Subcutaneous abdominal adipose tissue (tissue), 5 donors: Measurements from ENCODE around the gene POLD3.
"Not testable (repeated sequence)": the region's sequence is repeated elsewhere in the genome, so short reads cannot be mapped to it uniquely, and the experiment has no call there.

ENCODE experiments used
- H3K27ac ChIP-seq: one replicate; pipeline ENCODE4 v1.7.0; 2013; ENCODE audit warnings: low read depth, mild to moderate bottlenecking, inconsistent platforms, low read length, moderate library complexity
- H3K27me3 ChIP-seq, 5 donors: one replicate each; pipeline ENCODE4 v1.7.0; 2013; ENCODE audit warnings: low read length in 5 of 5, inconsistent platforms in 1 of 5; ENCODE audit not compliant: control insufficient read depth in 5 of 5, insufficient read depth in 4 of 5
- H3K36me3 ChIP-seq, 5 donors: one replicate each; pipeline ENCODE4 v1.7.0; 2013; ENCODE audit warnings: low read length in 5 of 5; ENCODE audit not compliant: control insufficient read depth in 5 of 5, insufficient read depth in 5 of 5
- H3K4me1 ChIP-seq, 5 donors: one replicate each; pipeline ENCODE4 v1.7.0; 2013; ENCODE audit warnings: low read length in 5 of 5, mild to moderate bottlenecking in 3 of 5, moderate library complexity in 1 of 5; ENCODE audit not compliant: control insufficient read depth in 5 of 5, insufficient read depth in 5 of 5
- H3K4me3 ChIP-seq, 5 donors: one replicate each; pipeline ENCODE4 v1.7.0; 2013; ENCODE audit warnings: low read length in 5 of 5, low read depth in 1 of 5
- H3K9ac ChIP-seq, 5 donors: one replicate each; pipeline ENCODE4 v1.7.0; 2013; ENCODE audit warnings: low read length in 5 of 5, mild to moderate bottlenecking in 4 of 5, moderate library complexity in 3 of 5
- H3K9me3 ChIP-seq, 5 donors: one replicate each; pipeline ENCODE4 v1.7.0; 2013; ENCODE audit warnings: low read length in 5 of 5; ENCODE audit not compliant: control insufficient read depth in 5 of 5
- donor health status: healthy.
- donor health status: healthy.
- donor health status: healthy.
- donor health status: healthy.
- donor health status: healthy.

The POLD3 gene

DNA sequence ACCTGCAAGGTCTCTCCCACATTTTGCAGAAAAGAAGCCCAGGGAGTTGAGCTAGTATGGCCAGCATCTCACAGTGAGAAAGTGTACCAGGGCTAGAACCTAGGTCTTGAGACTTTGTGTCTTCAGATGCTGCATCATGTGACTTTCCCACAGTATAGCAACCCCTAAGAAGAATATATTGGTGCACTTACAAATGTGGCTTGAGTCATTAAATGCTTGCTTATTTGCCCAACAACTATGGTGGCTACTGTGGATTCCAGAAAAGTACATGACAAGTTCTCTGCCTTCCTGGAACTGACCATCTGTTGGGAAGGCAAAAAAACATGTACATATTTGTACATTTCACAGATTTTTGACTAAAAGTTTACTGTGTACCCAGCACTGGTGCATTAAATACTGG, 55.0 kb downstream of the POLD3 start:
- no peak overlapping the region for H3K27ac ChIP-seq
- no peaks in the 10 kb centered on the region for H3K27me3 ChIP-seq
- H3K4me1 ChIP-seq: no peaks in the 10 kb centered on the region
- peaks cover 0 to 15% (median 10%) of the 10 kb centered on the region in 5 donors for H3K36me3 ChIP-seq
- no peak overlapping the region for H3K9ac ChIP-seq
- no peak overlapping the region for H3K4me3 ChIP-seq
- H3K9me3 ChIP-seq: no peaks in the 10 kb centered on the region

DNA sequence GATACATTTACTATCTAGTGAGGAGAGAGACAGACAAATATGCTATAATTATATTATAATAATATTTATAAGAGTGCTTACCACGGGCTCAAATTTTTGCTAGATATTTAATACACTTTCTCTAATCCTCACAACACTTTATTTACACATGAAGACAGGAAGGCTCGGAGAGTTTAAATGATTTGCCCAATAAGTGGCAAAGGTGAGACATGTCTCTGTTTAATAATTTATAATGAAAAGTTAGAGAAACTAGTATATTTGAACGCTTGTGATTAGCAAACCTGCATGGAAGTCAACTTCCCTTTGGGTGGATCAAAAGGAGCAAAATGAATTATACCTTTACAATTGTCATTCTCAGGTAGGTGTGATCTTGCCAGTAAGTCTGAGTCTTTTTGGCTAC, 55.4 kb downstream of the POLD3 start:
- no peak overlapping the region for H3K27ac ChIP-seq
- no peaks in the 10 kb centered on the region for H3K9me3 ChIP-seq
- no peaks in the 10 kb centered on the region for H3K4me1 ChIP-seq
- no peak overlapping the region for H3K9ac ChIP-seq
- no peak overlapping the region for H3K4me3 ChIP-seq
- peaks cover 0 to 16% (median 10%) of the 10 kb centered on the region in 5 donors for H3K36me3 ChIP-seq
- no peaks in the 10 kb centered on the region for H3K27me3 ChIP-seq

DNA sequence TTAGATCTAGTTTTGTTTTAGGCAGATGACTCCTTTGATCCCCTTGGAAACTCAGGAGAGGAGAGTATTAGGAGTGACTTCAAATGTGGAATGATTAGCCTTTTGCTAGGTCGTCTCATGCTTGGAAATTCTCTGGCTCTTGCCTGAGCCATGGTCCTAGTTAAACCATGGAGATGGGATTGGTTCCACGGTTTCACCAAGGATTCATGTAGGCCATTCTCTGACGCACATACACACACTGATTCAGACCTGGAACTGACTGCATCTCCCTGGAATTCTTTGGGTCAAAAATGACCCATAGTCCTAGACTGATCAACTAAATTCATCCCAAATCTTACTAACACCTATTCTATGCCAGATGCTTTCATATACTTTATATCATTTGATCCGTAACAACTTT, 56.5 kb downstream of the POLD3 start:
- H3K4me1 ChIP-seq: no peaks in the 10 kb centered on the region

DNA sequence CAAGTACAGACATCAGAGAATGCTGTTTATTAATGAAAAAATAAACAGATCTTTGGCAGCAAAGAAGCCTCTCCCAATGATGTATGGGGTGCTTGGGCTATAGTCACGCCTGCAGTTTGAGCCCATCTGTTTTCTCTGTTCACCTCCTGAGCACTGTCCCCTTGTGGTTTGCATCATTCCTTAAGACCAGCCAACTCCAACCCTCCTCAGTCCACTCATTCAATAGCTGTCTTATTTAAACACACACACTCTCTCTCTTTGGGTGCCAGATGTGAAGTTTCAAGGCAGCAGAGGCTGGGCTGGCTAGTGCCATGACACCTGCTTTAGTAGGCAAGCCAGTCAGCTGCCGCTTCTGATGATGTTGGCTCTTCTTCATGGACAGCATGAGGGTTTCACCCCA, 58.1 kb downstream of the POLD3 start:
- H3K4me1 ChIP-seq: no peaks in the 10 kb centered on the region
- H3K27me3 ChIP-seq: no peaks in the 10 kb centered on the region
- no peak overlapping the region for H3K27ac ChIP-seq
- H3K36me3 ChIP-seq: peaks cover 0 to 12% (median 9%) of the 10 kb centered on the region in 5 donors
- H3K9ac ChIP-seq: no peak overlapping the region
- no peak overlapping the region for H3K4me3 ChIP-seq
- H3K9me3 ChIP-seq: no peaks in the 10 kb centered on the region

More for the DNA sequence above, 56.5 kb downstream of the POLD3 start:
- Histone ChIP-seq H3K27ac (no peak overlapping the region), H3K4me3 (no peak overlapping the region), H3K9me3 (no peaks in the 10 kb centered on the region), H3K9ac (no peak overlapping the region), H3K36me3 (peaks cover 0 to 14% (median 9%) of the 10 kb centered on the region in 5 donors), H3K27me3 (no peaks in the 10 kb centered on the region)

DNA sequence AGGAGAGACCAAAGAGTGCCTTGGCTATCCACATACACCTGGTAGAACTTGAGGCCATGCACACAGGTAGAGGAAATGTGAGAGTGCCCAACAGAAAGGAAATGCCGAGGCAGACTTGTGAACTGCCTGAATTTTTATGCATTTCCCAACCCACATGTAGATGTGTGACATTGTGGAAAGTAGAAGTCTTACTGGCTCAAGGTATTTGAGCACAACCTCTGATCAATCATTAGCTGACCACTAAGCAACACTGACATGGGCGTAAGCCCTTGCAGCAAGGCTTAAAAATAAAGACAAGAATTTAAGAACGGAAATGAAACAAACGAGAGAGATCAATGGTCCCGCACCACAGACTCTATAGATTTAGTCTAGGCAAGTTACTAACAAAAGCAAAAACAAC, 62.6 kb downstream of the POLD3 start:
- Histone ChIP-seq H3K9me3 (no peaks in the 10 kb centered on the region), H3K27me3 (no peaks in the 10 kb centered on the region), H3K9ac (no peak overlapping the region), H3K4me3 (no peak overlapping the region), H3K36me3 (peaks cover 0 to 8% (median 0%) of the 10 kb centered on the region in 5 donors), H3K4me1 (no peaks in the 10 kb centered on the region), H3K27ac (no peak overlapping the region)

DNA sequence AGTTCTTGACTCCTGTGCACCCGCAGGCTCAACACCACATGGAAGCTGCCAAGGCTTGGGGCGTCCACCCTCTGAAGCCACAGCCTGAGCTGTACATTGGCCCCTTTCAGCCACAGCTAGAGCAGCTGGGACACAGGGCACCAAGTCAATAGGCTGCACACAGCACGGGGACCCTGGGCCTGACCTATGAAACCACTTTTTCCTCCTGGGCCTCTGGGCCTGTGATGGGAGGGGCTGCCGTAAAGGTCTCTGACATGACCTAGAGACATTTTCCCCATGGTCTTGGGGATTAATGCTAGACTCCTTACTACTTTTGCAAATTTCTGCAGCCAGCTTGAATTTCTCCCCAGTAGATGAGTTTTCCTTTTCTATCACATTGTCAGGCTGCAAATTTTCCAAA, 66.7 kb downstream of the POLD3 start:
- H3K9ac ChIP-seq, H3K36me3 ChIP-seq, H3K27ac ChIP-seq, H3K27me3 ChIP-seq, H3K4me1 ChIP-seq, H3K4me3 ChIP-seq, H3K9me3 ChIP-seq: not testable (repeated sequence)

DNA sequence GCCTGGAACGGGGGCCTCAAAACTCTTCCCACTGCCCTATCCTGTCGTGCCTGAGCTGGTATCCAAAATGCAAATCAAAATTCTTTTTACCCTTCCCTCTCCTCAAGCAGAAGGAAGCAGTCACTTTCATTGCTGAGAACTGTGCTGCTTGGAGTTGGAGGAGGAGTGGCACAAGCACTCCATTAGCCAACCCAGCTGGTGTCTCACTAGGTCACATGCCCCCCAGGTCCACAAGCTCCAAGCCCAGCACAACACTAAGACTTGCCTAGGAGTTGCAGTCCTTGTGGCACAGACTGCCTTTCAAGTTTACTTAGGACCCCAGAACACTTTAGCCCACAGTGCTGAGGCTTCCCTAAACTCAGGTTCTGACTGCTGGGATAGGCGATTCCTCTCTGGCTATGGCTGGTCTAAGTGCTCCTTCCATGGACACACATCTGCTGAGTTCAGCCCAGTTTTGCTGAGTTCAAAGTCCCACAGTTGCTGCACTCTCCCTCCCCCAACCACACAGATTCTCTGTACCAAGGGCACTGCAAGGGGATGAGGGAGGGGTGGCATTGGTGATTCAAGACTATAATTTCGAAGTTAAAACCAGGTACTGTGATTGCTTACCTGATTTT, 70.2 kb downstream of the POLD3 start:
- peaks cover 0 to 3% (median 0%) of the 10 kb centered on the region in 5 donors for H3K36me3 ChIP-seq
- H3K27me3 ChIP-seq: no peaks in the 10 kb centered on the region
- H3K9ac ChIP-seq: no peak overlapping the region
- peaks cover 0 to 3% (median 0%) of the 10 kb centered on the region in 5 donors for H3K9me3 ChIP-seq
- no peak overlapping the region for H3K4me3 ChIP-seq
- H3K27ac ChIP-seq: no peak overlapping the region
- H3K4me1 ChIP-seq: no peaks in the 10 kb centered on the region

DNA sequence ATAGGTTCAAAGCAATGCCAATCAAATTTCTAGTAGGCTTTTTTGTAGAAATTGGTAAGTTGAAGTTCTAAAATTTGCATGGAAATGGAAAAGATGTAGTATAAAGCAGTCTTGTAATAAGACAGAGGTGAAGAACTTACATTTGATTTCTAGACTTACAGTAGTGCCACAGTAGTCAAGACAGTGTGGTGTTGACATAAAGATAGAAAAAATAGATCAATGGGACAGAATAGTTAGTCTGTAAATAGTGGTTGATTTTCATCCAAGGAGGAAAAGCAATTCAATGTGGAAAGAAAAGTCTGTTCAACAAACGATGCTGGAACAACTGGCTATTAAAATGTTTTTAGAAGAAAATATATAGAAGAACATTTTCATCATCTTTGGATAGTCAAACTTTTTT, 70.9 kb downstream of the POLD3 start:
- no peaks in the 10 kb centered on the region for H3K4me1 ChIP-seq

DNA sequence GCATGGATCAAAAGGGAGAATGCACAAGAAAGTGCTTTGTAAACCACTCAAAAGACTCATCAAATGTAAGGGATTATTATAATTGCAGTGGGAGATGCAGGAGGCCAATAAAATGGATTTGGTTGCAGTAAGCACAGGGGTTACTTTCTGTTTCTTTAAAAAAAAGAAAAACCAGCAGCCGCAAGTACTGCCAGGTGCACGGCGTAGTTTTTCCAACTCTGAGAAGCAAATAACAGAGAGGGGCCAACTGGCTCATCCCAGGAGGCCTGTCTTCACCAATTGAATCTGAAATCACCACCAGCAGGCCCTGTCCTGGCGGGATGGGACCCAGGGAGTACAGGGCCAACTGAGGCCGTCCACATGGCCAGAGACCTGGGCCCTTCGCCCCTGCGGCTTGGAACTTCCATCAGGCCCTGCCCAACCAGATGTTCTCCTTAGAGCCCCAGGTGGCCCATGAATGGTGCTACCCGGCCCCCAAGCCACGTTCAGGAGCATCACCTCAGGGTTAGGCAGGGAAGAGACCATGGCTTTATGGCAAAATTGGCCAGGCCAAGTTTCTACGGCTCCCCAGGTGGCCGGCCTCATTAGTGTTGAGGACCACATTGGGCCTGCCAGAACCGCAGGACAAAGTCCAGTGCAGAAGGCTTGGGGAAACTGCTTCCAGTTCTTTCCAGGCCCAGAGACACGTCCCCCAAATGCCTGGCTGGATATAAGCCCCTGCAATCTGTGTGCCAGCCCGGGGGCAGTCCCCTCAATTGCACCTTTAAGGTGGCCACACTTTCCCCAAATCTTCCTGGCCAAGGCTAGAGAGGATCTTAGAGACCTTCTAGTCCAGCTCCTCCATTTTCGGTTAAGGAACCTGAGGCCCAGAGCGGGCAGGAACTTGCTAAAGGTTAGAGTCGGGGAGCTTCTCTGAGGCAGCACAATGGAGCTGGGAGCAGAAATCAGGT, 77.1 kb downstream of the POLD3 start:
- no peak overlapping the region for H3K4me3 ChIP-seq
- H3K27ac ChIP-seq: no peak overlapping the region
- no peaks in the 10 kb centered on the region for H3K9me3 ChIP-seq
- peaks cover 2 to 12% (median 6%) of the 10 kb centered on the region in 5 donors for H3K4me1 ChIP-seq
- H3K36me3 ChIP-seq: no peaks in the 10 kb centered on the region
- no peaks in the 10 kb centered on the region for H3K27me3 ChIP-seq
- no peak overlapping the region for H3K9ac ChIP-seq

More for the DNA sequence above, 70.9 kb downstream of the POLD3 start:
- no peaks in the 10 kb centered on the region for H3K27me3 ChIP-seq
- no peak overlapping the region for H3K4me3 ChIP-seq
- H3K36me3 ChIP-seq: peaks cover 0 to 3% (median 0%) of the 10 kb centered on the region in 5 donors
- H3K27ac ChIP-seq: no peak overlapping the region
- no peak overlapping the region for H3K9ac ChIP-seq
- peaks cover 0 to 3% (median 0%) of the 10 kb centered on the region in 5 donors for H3K9me3 ChIP-seq

DNA sequence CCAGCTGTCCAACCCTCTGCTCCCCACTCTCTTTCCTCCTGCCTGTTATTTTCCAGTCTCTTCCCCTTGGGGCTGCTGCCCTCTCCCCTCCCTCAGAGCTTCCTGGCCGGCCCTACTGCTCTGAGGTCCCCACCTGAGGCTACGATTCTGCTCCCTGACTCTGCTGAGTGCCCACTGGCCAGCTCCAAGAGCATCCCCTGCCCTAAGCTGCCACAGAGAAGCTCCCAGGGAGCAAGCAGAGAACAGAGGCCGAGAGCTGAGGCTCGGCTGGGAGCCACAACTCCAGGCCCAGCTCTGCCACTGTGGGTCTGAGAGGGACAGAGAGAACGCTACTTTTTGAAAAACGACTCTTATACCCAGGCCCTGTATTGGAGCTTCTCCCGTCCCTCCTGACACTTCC, 77.8 kb downstream of the POLD3 start:
- H3K36me3 ChIP-seq: no peaks in the 10 kb centered on the region
- no peaks in the 10 kb centered on the region for H3K9me3 ChIP-seq
- no peak overlapping the region for H3K4me3 ChIP-seq
- no peak overlapping the region for H3K9ac ChIP-seq
- H3K27me3 ChIP-seq: no peaks in the 10 kb centered on the region
- H3K4me1 ChIP-seq: peaks cover 2 to 12% (median 6%) of the 10 kb centered on the region in 5 donors
- H3K27ac ChIP-seq: no peak overlapping the region
